H1 (cell line): ENCODE data around the gene YOD1. TPM values are rescaled to one million over a fixed set of nuclear protein-coding genes. Genes with fewer than 3 reads are reported as not detected.

Source experiments
- RNF2 ChIP-seq: fragments of 200-900, 300-1000 bp; sonication (generic); IDR thresholded peaks from 2 replicates; pipeline ENCODE4 v1.7.1; 2016; ENCODE audit warnings: borderline replicate concordance, low read depth, mild to moderate bottlenecking, antibody characterized with exemption, low read length; ENCODE audit not compliant: poor library complexity, severe bottlenecking; ENCODE audit errors: missing control alignments
- SRF ChIP-seq: IDR thresholded peaks from 2 replicates; pipeline ENCODE4 v1.6.1; 2011; ENCODE audit warnings: mild to moderate bottlenecking, low read depth, low read length, moderate library complexity
- polyA plus RNA-seq, 7 experiments: library from polyadenylated mRNA; depleted of rRNA in 3 of 7; stranded (reverse) in 5 of 7; unstranded in 2 of 7; fragments of >200 nt in 5 of 7; fragments of 200-250 nt in 2 of 7; gene quantifications; 1 replicate in 5 of 7; 2 replicates in 1 of 7; 4 replicates in 1 of 7; pipeline versions ENCODE4 v1.2.1 to v1.2.3, GENCODE V29; 2011 to 2013; ENCODE audit warnings: missing spikeins in 2 of 7, mixed read lengths in 2 of 7
- total RNA-seq: library from RNA; stranded (reverse); fragmentation: NEBNext Ultra II Directional; extraction: Animal tissue kit (Norgen Biotek cat#: 25700); gene quantifications from 2 replicates; pipeline ENCODE4 v1.2.1, GENCODE V29; 2021

YOD1 gene
- total and polyA plus RNA-seq, 2 of the 8 experiments (the other 6 are each of a cell fraction or from before 2014, with no cell fraction given): 1.9 to 11.8 TPM

GRCh38 chr1:207030522-207031009, 20.4 kb downstream of the YOD1 start (continued):
- no peak for TF ChIP-seq SRF
- TF ChIP-seq RNF2: no peak
